ENCODE measurements around the gene PDE1A. TPM values are rescaled to one million over a fixed set of nuclear protein-coding genes. Genes with fewer than 3 reads are reported as not detected.

Gene PDE1A
- total RNA-seq, 1 donor from 2014 or later, result 4.8 TPM

- DNase-seq (ENCODE audit: low spot score in 2 of 2), result no peak
- Histone ChIP-seq H3K4me3 (no peak overlapping the region), H3K9me3 (no peaks in the 10 kb centered on the region), H3K4me1 (peaks cover 0 to 3% of the 10 kb centered on the region in 2 donors), H3K36me3 (no peaks in the 10 kb centered on the region), H3K27ac (no peak overlapping the region), H3K27me3 (no peaks in the 10 kb centered on the region)
- intact Hi-C loops (cut with DNase I), result no loop called here
- no peak for TF ChIP-seq CTCF (IDR thresholded peaks at IDR 0.05)
These were observed 263.0 kb downstream of the PDE1A start for GRCh38 chr2:182163878-182164277.

GRCh38 chr2:182148344-182148743 is 278.5 kb downstream of the PDE1A start:
- H3K4me1 ChIP-seq, result peaks cover 0 to 3% of the 10 kb centered on the region in 2 donors
- DNase-seq (ENCODE audit: low spot score in 2 of 2), result peak in 1 of 2 donors; percentile 69
- TF ChIP-seq CTCF (IDR thresholded peaks at IDR 0.05), result no peak
- no peaks in the 10 kb centered on the region for H3K36me3 ChIP-seq
- intact Hi-C loops (cut with DNase I), result no loop called here
- H3K27me3 ChIP-seq, result no peaks in the 10 kb centered on the region
- no peak overlapping the region for H3K4me3 ChIP-seq
- peak overlapping the region in 1 of 2 donors; percentile 29 for H3K27ac ChIP-seq
- H3K9me3 ChIP-seq, result no peaks in the 10 kb centered on the region

GRCh38 chr2:182144776-182145165 is 282.1 kb downstream of the PDE1A start:
- intact Hi-C loops (cut with DNase I), result no loop called here
- no peaks in the 10 kb centered on the region for H3K9me3 ChIP-seq
- H3K27me3 ChIP-seq, result no peaks in the 10 kb centered on the region
- H3K36me3 ChIP-seq, result no peaks in the 10 kb centered on the region
- no peak overlapping the region for H3K27ac ChIP-seq
- H3K4me1 ChIP-seq, result peaks cover 0 to 3% of the 10 kb centered on the region in 2 donors
- TF ChIP-seq CTCF (IDR thresholded peaks at IDR 0.05), result no peak
- H3K4me3 ChIP-seq, result no peak overlapping the region
- DNase-seq (ENCODE audit: low spot score in 2 of 2), result no peak

DNA sequence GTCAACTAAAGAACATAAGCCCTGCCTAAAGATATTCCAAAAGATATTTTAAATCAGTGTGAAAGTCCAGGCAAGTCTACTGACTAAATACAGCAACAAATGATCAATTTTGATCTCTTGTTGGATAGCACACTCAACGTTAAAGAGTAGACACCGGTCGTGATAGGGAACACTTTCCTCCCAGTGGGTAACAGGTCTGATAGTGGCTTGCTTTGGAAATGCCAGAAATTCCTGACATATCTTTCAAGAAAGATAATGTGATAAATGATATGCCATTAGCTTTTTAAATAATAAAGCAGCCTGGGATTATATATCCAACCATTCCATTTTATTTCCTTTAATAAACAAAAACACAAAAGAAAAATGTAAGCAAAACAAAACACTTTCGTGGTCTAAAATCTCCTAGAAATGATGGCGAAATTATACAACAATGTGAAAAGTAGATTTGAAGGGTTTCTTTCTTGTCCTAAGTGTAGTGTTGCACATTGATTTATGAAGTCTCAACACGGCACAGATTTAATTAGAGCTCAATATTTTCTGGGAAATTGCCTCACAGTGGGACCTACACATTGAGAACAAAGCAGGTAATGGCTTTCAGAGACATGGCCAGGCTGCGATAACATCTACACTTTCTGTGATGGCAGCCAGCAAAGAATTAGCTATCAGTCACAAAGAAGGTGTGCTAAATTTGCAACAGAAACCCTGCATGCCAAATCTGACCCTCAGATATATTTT is 282.6 kb downstream of the PDE1A start:
- H3K27ac ChIP-seq, result no peak overlapping the region
- no peak for DNase-seq (ENCODE audit: low spot score in 2 of 2)
- intact Hi-C loops (cut with DNase I), result no loop called here

GRCh38 chr2:182142062-182142461 is 284.8 kb downstream of the PDE1A start:
- no peak for TF ChIP-seq CTCF (IDR thresholded peaks at IDR 0.05)
- intact Hi-C loops (cut with DNase I), result no loop called here
- Histone ChIP-seq H3K4me3 (no peak overlapping the region), H3K9me3 (no peaks in the 10 kb centered on the region), H3K27me3 (no peaks in the 10 kb centered on the region), H3K27ac (no peak overlapping the region), H3K36me3 (no peaks in the 10 kb centered on the region), H3K4me1 (no peaks in the 10 kb centered on the region)
- no peak for DNase-seq (ENCODE audit: low spot score in 2 of 2)

More for the DNA sequence above, 282.6 kb downstream of the PDE1A start:
- Histone ChIP-seq H3K27me3 (no peaks in the 10 kb centered on the region), H3K36me3 (no peaks in the 10 kb centered on the region), H3K9me3 (no peaks in the 10 kb centered on the region), H3K4me3 (no peak overlapping the region), H3K4me1 (peaks cover 0 to 3% of the 10 kb centered on the region in 2 donors)
- TF ChIP-seq CTCF (IDR thresholded peaks at IDR 0.05), result no peak
